ENCODE data around the gene SGSM2. TPM values are rescaled to one million over a fixed set of nuclear protein-coding genes. Genes with fewer than 3 reads are reported as not detected.

Gene SGSM2
- total and polyA plus RNA-seq, 2 experiments from 2014 or later, result 99.3 to 106 TPM

DNA sequence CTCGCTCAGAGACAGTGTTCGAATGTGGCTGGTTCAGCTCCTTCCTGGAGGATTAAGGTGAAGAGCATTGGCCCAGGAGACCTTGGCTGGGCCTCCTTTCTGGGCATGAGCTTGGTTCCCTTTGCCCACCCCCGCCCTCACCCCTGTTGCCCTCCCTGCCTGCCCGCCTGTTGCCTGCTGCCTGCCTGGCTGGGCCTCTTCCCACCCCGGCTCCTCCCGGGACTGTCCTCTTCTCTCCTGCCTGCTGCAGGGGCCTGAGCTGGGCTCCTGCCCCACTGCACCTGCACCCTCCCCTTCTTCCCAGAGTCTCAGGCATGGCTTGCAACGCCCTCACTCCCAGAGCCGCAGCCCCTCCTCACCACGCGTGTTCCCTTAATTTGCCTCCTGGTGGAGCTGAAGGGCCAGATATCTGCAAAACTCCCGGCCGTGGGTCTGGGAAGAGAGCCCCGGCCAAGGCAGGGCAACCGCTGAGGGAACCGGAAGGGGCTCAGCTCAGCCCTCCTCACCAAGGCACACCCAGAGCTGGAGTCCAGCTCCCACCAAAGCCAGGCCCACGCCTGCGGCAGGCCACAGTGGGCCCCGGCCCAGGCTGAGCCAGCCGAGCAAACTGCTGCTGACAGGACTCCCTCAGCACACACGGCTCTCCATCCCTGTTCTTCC lies 32.4 kb downstream of the SGSM2 start:
- peak; percentile 34 to 47 for DNase-seq (ENCODE audit: low read depth in 1 of 2, low spot score in 1 of 2)
- TF ChIP-seq, protein P1, sequence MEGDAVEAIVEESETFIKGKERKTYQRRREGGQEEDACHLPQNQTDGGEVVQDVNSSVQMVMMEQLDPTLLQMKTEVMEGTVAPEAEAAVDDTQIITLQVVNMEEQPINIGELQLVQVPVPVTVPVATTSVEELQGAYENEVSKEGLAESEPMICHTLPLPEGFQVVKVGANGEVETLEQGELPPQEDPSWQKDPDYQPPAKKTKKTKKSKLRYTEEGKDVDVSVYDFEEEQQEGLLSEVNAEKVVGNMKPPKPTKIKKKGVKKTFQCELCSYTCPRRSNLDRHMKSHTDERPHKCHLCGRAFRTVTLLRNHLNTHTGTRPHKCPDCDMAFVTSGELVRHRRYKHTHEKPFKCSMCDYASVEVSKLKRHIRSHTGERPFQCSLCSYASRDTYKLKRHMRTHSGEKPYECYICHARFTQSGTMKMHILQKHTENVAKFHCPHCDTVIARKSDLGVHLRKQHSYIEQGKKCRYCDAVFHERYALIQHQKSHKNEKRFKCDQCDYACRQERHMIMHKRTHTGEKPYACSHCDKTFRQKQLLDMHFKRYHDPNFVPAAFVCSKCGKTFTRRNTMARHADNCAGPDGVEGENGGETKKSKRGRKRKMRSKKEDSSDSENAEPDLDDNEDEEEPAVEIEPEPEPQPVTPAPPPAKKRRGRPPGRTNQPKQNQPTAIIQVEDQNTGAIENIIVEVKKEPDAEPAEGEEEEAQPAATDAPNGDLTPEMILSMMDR (IDR thresholded peaks at IDR 0.05; ENCODE audit: low read depth, low read length), result peak; percentile 19
- Histone ChIP-seq H3K36me3 (no peaks in the 10 kb centered on the region), H3K27me3 (no peaks in the 10 kb centered on the region), H3K27ac (no peak overlapping the region), H3K4me3 (no peak overlapping the region), H3K4me1 (ENCODE audit: low read depth) (no peaks in the 10 kb centered on the region), H3K9me3 (ENCODE audit: low read depth) (no peaks in the 10 kb centered on the region)

DNA sequence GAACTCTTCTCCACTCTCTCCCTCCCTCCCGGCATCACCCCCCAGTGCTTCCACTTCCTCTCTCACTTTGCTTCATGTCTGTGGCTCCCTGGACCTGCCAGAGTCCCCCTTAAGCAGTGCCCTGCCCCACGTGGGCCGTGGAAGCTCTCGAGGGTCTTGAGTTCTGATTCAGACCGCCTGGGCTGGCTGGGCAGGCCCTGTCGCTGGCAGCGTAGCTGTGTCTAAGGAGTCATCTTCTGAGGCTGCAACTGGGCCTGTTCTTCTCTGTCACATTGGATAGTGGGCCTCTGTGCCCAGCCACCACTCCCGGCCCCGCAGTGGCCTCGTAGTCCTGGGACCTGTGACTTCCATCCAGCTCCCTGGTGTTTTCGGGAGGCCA lies 32.9 kb downstream of the SGSM2 start:
- no peak overlapping the region for H3K4me3 ChIP-seq
- H3K9me3 ChIP-seq (ENCODE audit: low read depth), result no peaks in the 10 kb centered on the region
- no peaks in the 10 kb centered on the region for H3K36me3 ChIP-seq
- no peaks in the 10 kb centered on the region for H3K27me3 ChIP-seq
- TF ChIP-seq, protein P1 (IDR thresholded peaks at IDR 0.05; ENCODE audit: low read depth, low read length), result no peak
- no peaks in the 10 kb centered on the region for H3K4me1 ChIP-seq (ENCODE audit: low read depth)
- H3K27ac ChIP-seq, result no peak overlapping the region
- no peak for DNase-seq (ENCODE audit: low read depth in 1 of 2, low spot score in 1 of 2)

DNA sequence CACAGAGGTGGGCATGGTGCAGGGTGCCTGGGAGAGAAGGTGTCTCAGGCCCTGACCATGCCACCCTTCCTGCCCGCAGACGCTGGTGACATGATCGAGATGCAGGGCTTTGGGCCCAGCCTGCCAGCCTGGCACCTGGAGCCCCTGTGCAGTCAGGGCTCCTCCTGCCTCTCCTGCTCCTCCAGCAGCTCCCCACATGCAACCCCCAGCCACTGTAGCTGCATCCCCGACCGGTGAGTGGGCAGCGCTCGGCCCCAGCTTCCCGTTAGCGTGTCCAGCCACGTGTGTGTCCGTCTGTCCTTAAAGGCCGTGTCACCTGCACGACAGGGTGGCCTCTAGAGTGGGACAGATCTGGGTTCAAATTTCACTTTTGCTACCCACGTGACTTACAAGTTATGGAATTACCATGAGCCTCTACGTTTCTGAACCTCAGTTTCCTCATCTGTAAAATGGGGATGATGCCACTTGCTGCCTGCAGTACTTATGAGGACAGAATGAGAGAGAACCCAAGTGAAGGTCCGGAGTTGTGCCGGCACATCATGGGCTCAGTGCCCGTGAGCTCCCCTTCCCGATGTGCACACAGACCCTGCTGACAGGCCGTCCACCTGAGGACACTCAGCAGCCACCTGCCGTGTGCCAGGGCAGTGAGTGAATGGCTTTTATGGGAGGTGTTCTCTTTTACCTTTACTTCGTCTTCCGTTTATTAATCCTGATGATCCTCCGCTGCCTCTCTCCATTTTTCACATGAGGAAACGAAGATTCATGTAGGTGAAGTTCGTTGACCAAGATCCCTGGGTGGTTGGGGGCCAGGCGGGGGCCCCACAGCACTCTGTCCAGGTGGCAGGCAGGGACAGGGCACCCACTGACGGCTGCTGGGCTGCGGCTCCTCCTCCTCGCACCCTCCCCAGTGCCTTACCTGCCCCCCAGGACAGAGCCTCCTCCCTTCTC lies 34.2 kb downstream of the SGSM2 start:
- H3K4me3 ChIP-seq, result no peak overlapping the region
- H3K36me3 ChIP-seq, result peaks cover 3% of the 10 kb centered on the region
- no peaks in the 10 kb centered on the region for H3K9me3 ChIP-seq (ENCODE audit: low read depth)
- TF ChIP-seq, protein P1 (IDR thresholded peaks at IDR 0.05; ENCODE audit: low read depth, low read length), result no peak
- H3K27ac ChIP-seq, result no peak overlapping the region
- DNase-seq (ENCODE audit: low read depth in 1 of 2, low spot score in 1 of 2), result no peak
- H3K4me1 ChIP-seq (ENCODE audit: low read depth), result no peaks in the 10 kb centered on the region
- H3K27me3 ChIP-seq, result no peaks in the 10 kb centered on the region

DNA sequence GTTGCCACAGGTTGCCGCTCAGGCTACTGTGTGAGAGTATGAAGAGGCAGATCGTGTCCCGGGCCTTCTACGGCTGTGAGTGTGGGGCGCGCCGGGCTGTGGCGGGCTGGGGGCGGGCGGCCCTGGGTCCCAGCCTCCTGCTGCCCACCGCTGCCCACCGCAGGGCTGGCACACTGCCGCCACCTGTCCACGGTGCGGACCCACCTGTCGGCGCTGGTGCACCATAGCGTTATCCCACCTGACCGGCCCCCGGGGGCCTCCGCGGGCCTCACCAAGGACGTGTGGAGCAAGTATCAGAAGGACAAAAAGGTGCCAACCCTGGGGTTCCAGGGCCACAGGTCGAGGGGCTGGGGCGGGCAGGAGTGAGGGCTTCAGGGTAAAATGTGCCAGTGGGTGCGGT lies 34.9 kb downstream of the SGSM2 start:
- DNase-seq (ENCODE audit: low read depth in 1 of 2, low spot score in 1 of 2), result no peak
- no peaks in the 10 kb centered on the region for H3K4me1 ChIP-seq (ENCODE audit: low read depth)
- H3K9me3 ChIP-seq (ENCODE audit: low read depth), result no peaks in the 10 kb centered on the region
- no peaks in the 10 kb centered on the region for H3K27me3 ChIP-seq
- no peak overlapping the region for H3K4me3 ChIP-seq
- H3K36me3 ChIP-seq, result peaks cover 3% of the 10 kb centered on the region
- H3K27ac ChIP-seq, result no peak overlapping the region
- TF ChIP-seq, protein P1 (IDR thresholded peaks at IDR 0.05; ENCODE audit: low read depth, low read length), result no peak

DNA sequence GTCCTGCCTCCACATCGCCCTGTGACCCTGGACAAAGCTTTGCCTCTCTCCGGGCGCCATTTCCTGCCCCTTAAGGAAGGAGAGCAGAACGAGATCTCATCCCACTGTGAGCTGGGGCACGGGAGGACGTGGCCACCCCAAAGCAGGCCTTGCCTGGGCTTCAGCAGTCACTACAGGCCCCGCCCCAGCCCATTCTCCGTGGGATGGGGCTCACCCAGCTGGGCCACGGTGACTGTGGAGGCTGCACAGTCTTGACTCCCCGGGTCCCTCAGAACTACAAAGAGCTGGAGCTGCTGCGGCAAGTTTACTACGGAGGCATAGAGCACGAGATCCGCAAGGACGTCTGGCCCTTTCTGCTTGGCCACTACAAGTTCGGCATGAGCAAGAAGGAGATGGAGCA lies 35.4 kb downstream of the SGSM2 start:
- Histone ChIP-seq H3K27me3 (no peaks in the 10 kb centered on the region), H3K36me3 (peaks cover 3% of the 10 kb centered on the region), H3K4me3 (no peak overlapping the region), H3K4me1 (ENCODE audit: low read depth) (no peaks in the 10 kb centered on the region), H3K27ac (no peak overlapping the region), H3K9me3 (ENCODE audit: low read depth) (no peaks in the 10 kb centered on the region)
- DNase-seq (ENCODE audit: low read depth in 1 of 2, low spot score in 1 of 2), result no peak
- TF ChIP-seq, protein P1 (IDR thresholded peaks at IDR 0.05; ENCODE audit: low read depth, low read length), result no peak
